Glutamatergic neuron (in vitro differentiated cells): ENCODE data around the gene NTHL1. TPM values are rescaled to one million over a fixed set of nuclear protein-coding genes. Genes with fewer than 3 reads are reported as not detected.
A peak's percentile ranks its signal among the peaks of the same experiment; 100 is the strongest.

Source experiments
- microRNA-seq: library from miRNA; unstranded; fragments of <30 nt; microRNA quantifications from one replicate; pipeline ENCODE4, GENCODE V29; 2020; ENCODE audit not compliant: unreplicated experiment
- total RNA-seq: library from RNA; stranded (reverse); fragmentation: NEBNext Ultra II Directional; extraction: Animal tissue kit (Norgen Biotek cat#: 25700); gene quantifications from one replicate; pipeline ENCODE4 v1.2.1, GENCODE V29; 2021; ENCODE audit not compliant: unreplicated experiment

The NTHL1 gene
- total RNA-seq, 1 donor from 2014 or later: 194 TPM

Small RNAs within 50 kb of the gene (microRNA-seq; reads per million reads assigned to microRNA genes)
- 1.9 reads per million, percentile 11 among the genes with 10 or more reads in this experiment for gene MIR1225

Other genes starting within 250 kb of the NTHL1 start
- gene HAGH, start 221.0 kb downstream of the NTHL1 start, total RNA-seq: 99.6 TPM
- 26.5 TPM for gene FAHD1, start 220.6 kb downstream of the NTHL1 start, total RNA-seq
- 2.4 TPM for gene MEIOB, start 175.7 kb downstream of the NTHL1 start, total RNA-seq
- 7.8 TPM for gene HS3ST6, start 129.4 kb downstream of the NTHL1 start, total RNA-seq
- 50.9 TPM for gene MSRB1, start 104.6 kb downstream of the NTHL1 start, total RNA-seq
- gene RPL3L, start 93.1 kb downstream of the NTHL1 start, total RNA-seq: not detected
- 302 TPM for gene NDUFB10, start 88.3 kb downstream of the NTHL1 start, total RNA-seq
- gene RPS2, start 83.0 kb downstream of the NTHL1 start, total RNA-seq: 1,772 TPM
- gene RNF151, start 81.0 kb downstream of the NTHL1 start, total RNA-seq: not detected
- gene TBL3, start 75.8 kb downstream of the NTHL1 start, total RNA-seq: 26.8 TPM
- gene NOXO1, start 66.4 kb downstream of the NTHL1 start, total RNA-seq: 1.3 TPM
- gene GFER, start 63.6 kb downstream of the NTHL1 start, total RNA-seq: 26.0 TPM
- 45.7 TPM for gene SYNGR3, start 57.9 kb downstream of the NTHL1 start, total RNA-seq
- 90.4 TPM for gene ZNF598, start 38.0 kb downstream of the NTHL1 start, total RNA-seq
- gene NPW, start 28.0 kb downstream of the NTHL1 start, total RNA-seq: 0.91 TPM
- 22.3 TPM for gene NHERF2, start 20.9 kb downstream of the NTHL1 start, total RNA-seq
- gene TSC2, start 151 bp upstream of the NTHL1 start, total RNA-seq: 215 TPM
- gene PKD1, start 88.1 kb upstream of the NTHL1 start, total RNA-seq: 628 TPM
- gene RAB26, start 100.8 kb upstream of the NTHL1 start, total RNA-seq: 292 TPM
- gene TRAF7, start 107.9 kb upstream of the NTHL1 start, total RNA-seq: 74.8 TPM
- gene CASKIN1, start 148.8 kb upstream of the NTHL1 start, total RNA-seq: 31.6 TPM
- 57.9 TPM for gene MLST8, start 157.6 kb upstream of the NTHL1 start, total RNA-seq
- 30.2 TPM for gene BRICD5, start 163.0 kb upstream of the NTHL1 start, total RNA-seq
- 33.9 TPM for gene PGP, start 167.0 kb upstream of the NTHL1 start, total RNA-seq
- gene E4F1, start 175.8 kb upstream of the NTHL1 start, total RNA-seq: 53.4 TPM
- gene DNASE1L2, start 188.6 kb upstream of the NTHL1 start, total RNA-seq: 3.4 TPM
- gene ECI1, start 203.8 kb upstream of the NTHL1 start, total RNA-seq: 50.9 TPM
- gene RNPS1, start 220.3 kb upstream of the NTHL1 start, total RNA-seq: 220 TPM